HEK293T (cell line): ENCODE data around the gene SEPTIN5.

Source experiments
- ARNT ChIP-seq: fragments of 450-650 bp; IDR thresholded peaks from 2 replicates; pipeline ENCODE4 v1.6.1; 2017; ENCODE audit warnings: mild to moderate bottlenecking
- BHLHE40 ChIP-seq: fragments of 450-650 bp; IDR thresholded peaks from 2 replicates; pipeline ENCODE4 v1.6.1; 2016; ENCODE audit warnings: mild to moderate bottlenecking, moderate library complexity, borderline replicate concordance
- CTBP1 ChIP-seq: fragments of 450-650 bp; IDR thresholded peaks from 2 replicates; pipeline ENCODE4 v1.6.1; 2016; ENCODE audit warnings: borderline replicate concordance
- FOXA1 ChIP-seq: fragments of 450-650 bp; IDR thresholded peaks from 2 replicates; pipeline ENCODE4 v1.6.1; 2016; ENCODE audit warnings: mild to moderate bottlenecking
- FOXK2 ChIP-seq: fragments of 450-650 bp; IDR thresholded peaks from 2 replicates; pipeline ENCODE4 v1.6.1; 2016; ENCODE audit warnings: mild to moderate bottlenecking
- FOXM1 ChIP-seq: fragments of 450-650 bp; IDR thresholded peaks from 2 replicates; pipeline ENCODE4 v1.6.1; 2017; ENCODE audit warnings: mild to moderate bottlenecking, borderline replicate concordance
- SP1 ChIP-seq: fragments of 450-650 bp; IDR thresholded peaks from 2 replicates; pipeline ENCODE4 v1.6.1; 2017
- SUZ12 ChIP-seq: fragments of 450-650 bp; IDR thresholded peaks from 2 replicates; pipeline ENCODE4 v1.6.1; 2016; ENCODE audit warnings: mild to moderate bottlenecking
- TARDBP ChIP-seq: fragments of 450-650 bp; IDR thresholded peaks from 2 replicates; pipeline ENCODE4 v1.6.1; 2016
- ZNF384 ChIP-seq: fragments of 450-650 bp; IDR thresholded peaks from 2 replicates; pipeline ENCODE4 v1.6.1; 2016
- TF ChIP-seq, protein P1 (sequence below): fragments of 450-650 bp; IDR thresholded peaks from 2 replicates; pipeline ENCODE4 v1.6.1; 2016

DNA sequence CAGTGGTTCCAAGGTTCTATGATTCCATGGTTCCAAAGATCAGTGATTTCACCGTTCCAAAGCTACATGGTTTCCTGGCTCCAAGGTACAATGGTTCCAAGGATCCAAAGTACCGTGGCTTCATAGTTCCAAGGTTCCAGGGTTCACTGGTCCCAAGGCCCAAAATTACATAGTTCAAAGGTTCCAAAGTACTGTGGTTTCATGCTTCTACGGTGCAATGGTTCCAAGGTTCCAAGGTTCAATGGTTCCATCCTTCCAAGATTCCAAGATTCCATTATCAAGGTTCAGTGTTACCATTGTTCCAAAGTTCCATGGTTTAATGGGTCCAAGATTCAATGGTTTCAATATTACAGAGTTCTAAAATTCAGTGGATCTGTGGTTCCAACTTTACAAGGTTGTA lies 43.0 kb upstream of the SEPTIN5 start:
- TF ChIP-seq SUZ12 (no peak), TARDBP (no peak), FOXM1 (no peak), SP1 (no peak), ARNT (no peak), CTBP1 (no peak), ZNF384 (no peak), FOXA1 (no peak), BHLHE40 (no peak), FOXK2 (no peak)
- TF ChIP-seq, protein P1, sequence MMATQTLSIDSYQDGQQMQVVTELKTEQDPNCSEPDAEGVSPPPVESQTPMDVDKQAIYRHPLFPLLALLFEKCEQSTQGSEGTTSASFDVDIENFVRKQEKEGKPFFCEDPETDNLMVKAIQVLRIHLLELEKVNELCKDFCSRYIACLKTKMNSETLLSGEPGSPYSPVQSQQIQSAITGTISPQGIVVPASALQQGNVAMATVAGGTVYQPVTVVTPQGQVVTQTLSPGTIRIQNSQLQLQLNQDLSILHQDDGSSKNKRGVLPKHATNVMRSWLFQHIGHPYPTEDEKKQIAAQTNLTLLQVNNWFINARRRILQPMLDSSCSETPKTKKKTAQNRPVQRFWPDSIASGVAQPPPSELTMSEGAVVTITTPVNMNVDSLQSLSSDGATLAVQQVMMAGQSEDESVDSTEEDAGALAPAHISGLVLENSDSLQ: no peak
